Measurements from ENCODE around the gene TESK2. TPM values are rescaled to one million over a fixed set of nuclear protein-coding genes. Genes with fewer than 3 reads are reported as not detected.
A peak's percentile ranks its signal among the peaks of the same experiment; 100 is the strongest.

The TESK2 gene
- total and polyA plus RNA-seq, 2 of the 13 experiments (the other 11 are each of a cell fraction or from before 2014, with no cell fraction given), result 5.5 to 9.6 TPM

GRCh38 chr1:45297666-45298356 is 193.2 kb downstream of the TESK2 start (continued):
- TF ChIP-seq, protein P1, sequence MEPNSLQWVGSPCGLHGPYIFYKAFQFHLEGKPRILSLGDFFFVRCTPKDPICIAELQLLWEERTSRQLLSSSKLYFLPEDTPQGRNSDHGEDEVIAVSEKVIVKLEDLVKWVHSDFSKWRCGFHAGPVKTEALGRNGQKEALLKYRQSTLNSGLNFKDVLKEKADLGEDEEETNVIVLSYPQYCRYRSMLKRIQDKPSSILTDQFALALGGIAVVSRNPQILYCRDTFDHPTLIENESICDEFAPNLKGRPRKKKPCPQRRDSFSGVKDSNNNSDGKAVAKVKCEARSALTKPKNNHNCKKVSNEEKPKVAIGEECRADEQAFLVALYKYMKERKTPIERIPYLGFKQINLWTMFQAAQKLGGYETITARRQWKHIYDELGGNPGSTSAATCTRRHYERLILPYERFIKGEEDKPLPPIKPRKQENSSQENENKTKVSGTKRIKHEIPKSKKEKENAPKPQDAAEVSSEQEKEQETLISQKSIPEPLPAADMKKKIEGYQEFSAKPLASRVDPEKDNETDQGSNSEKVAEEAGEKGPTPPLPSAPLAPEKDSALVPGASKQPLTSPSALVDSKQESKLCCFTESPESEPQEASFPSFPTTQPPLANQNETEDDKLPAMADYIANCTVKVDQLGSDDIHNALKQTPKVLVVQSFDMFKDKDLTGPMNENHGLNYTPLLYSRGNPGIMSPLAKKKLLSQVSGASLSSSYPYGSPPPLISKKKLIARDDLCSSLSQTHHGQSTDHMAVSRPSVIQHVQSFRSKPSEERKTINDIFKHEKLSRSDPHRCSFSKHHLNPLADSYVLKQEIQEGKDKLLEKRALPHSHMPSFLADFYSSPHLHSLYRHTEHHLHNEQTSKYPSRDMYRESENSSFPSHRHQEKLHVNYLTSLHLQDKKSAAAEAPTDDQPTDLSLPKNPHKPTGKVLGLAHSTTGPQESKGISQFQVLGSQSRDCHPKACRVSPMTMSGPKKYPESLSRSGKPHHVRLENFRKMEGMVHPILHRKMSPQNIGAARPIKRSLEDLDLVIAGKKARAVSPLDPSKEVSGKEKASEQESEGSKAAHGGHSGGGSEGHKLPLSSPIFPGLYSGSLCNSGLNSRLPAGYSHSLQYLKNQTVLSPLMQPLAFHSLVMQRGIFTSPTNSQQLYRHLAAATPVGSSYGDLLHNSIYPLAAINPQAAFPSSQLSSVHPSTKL (CRISPR knock-in tag; IDR thresholded peaks at IDR 0.05), result peak; percentile 65
- TF ChIP-seq PAWR (CRISPR knock-in tag; IDR thresholded peaks at IDR 0.05; ENCODE audit: borderline replicate concordance) (no peak), GPN1 (CRISPR knock-in tag; IDR thresholded peaks at IDR 0.05; ENCODE audit: borderline replicate concordance) (no peak), ZNF331 (CRISPR knock-in tag; IDR thresholded peaks at IDR 0.05) (no peak), ZSCAN9 (CRISPR knock-in tag; IDR thresholded peaks at IDR 0.05; ENCODE audit: borderline replicate concordance) (0 out of 2 replicates have a peak, but pooled peaks have one; percentile 27), ZNF260 (CRISPR knock-in tag; IDR thresholded peaks at IDR 0.05; ENCODE audit: borderline replicate concordance, low read depth) (no peak), ELK4 (CRISPR knock-in tag; IDR thresholded peaks at IDR 0.05; ENCODE audit: borderline replicate concordance) (no peak), ZNF446 (CRISPR knock-in tag; IDR thresholded peaks at IDR 0.05) (no peak), ZNF207 (IDR thresholded peaks at IDR 0.05; ENCODE audit: borderline replicate concordance) (no peak), U2AF1 (optimal IDR thresholded peaks at IDR 0.05; ENCODE audit: low read depth, low read length) (no peak), ZSCAN5A (CRISPR knock-in tag; IDR thresholded peaks at IDR 0.05; ENCODE audit: borderline replicate concordance) (no peak), FIP1L1 (IDR thresholded peaks at IDR 0.05; ENCODE audit: borderline replicate concordance, insufficient read depth, low read depth, low read length) (no peak), ZIK1 (CRISPR knock-in tag; IDR thresholded peaks at IDR 0.05; ENCODE audit: borderline replicate concordance, low read depth) (no peak)
- TF ChIP-seq, protein P2, sequence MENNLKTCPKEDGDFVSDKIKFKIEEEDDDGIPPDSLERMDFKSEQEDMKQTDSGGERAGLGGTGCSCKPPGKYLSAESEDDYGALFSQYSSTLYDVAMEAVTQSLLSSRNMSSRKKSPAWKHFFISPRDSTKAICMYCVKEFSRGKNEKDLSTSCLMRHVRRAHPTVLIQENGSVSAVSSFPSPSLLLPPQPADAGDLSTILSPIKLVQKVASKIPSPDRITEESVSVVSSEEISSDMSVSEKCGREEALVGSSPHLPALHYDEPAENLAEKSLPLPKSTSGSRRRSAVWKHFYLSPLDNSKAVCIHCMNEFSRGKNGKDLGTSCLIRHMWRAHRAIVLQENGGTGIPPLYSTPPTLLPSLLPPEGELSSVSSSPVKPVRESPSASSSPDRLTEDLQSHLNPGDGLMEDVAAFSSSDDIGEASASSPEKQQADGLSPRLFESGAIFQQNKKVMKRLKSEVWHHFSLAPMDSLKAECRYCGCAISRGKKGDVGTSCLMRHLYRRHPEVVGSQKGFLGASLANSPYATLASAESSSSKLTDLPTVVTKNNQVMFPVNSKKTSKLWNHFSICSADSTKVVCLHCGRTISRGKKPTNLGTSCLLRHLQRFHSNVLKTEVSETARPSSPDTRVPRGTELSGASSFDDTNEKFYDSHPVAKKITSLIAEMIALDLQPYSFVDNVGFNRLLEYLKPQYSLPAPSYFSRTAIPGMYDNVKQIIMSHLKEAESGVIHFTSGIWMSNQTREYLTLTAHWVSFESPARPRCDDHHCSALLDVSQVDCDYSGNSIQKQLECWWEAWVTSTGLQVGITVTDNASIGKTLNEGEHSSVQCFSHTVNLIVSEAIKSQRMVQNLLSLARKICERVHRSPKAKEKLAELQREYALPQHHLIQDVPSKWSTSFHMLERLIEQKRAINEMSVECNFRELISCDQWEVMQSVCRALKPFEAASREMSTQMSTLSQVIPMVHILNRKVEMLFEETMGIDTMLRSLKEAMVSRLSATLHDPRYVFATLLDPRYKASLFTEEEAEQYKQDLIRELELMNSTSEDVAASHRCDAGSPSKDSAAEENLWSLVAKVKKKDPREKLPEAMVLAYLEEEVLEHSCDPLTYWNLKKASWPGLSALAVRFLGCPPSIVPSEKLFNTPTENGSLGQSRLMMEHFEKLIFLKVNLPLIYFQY (CRISPR knock-in tag; IDR thresholded peaks at IDR 0.05; ENCODE audit: borderline replicate concordance), result no peak
- TF ChIP-seq, protein P3, sequence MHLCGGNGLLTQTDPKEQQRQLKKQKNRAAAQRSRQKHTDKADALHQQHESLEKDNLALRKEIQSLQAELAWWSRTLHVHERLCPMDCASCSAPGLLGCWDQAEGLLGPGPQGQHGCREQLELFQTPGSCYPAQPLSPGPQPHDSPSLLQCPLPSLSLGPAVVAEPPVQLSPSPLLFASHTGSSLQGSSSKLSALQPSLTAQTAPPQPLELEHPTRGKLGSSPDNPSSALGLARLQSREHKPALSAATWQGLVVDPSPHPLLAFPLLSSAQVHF (CRISPR knock-in tag; IDR thresholded peaks at IDR 0.05), result no peak; the same call in 1 of the 2 replicates
- TF ChIP-seq, protein P4, sequence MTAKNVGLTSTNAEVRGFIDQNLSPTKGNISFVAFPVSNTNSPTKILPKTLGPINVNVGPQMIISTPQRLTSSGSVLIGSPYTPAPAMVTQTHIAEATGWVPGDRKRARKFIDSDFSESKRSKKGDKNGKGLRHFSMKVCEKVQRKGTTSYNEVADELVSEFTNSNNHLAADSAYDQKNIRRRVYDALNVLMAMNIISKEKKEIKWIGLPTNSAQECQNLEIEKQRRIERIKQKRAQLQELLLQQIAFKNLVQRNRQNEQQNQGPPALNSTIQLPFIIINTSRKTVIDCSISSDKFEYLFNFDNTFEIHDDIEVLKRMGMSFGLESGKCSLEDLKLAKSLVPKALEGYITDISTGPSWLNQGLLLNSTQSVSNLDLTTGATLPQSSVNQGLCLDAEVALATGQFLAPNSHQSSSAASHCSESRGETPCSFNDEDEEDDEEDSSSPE (CRISPR knock-in tag; IDR thresholded peaks at IDR 0.05), result no peak
